ENCODE measurements around the gene TFPT.

Gene TFPT

GRCh38 chr19:54081032-54081431, 34.4 kb downstream of the TFPT start, which contains the start of gene TARM1:
Gene TARM1, minus strand, starts transcription at chr19:54081365. Its CDS starts 25 bp downstream, at chr19:54081340.
- DNase-seq (ENCODE audit: low read depth in 2 of 2), result no peak

GRCh38 chr19:54077334-54077733, 38.1 kb downstream of the TFPT start:
- no peak for DNase-seq (ENCODE audit: low read depth in 2 of 2)

- no peak for DNase-seq (ENCODE audit: low read depth in 2 of 2)
Measured at GRCh38 chr19:54074851-54075250, 40.6 kb downstream of the TFPT start.

DNA sequence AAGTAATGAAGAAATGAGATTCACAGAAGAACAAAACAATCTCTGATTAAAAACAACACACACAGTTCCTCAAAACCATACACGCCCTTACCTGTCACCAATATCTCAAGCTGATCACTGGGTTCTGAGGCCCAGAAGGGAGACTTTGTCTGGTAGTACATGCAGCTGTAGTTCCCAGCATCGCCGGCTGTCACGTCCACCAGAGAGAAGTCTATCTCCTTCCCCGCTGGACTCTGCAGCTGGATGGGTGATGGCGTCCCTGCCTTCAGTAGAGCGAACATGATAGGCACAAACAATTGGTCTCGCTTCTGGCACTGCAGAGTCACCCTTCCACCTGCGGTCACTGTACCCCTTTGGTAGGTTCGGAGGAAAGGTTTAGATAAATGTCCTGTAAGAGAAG, 41.6 kb downstream of the TFPT start:
- DNase-seq (ENCODE audit: low read depth in 2 of 2), result no peak

DNA sequence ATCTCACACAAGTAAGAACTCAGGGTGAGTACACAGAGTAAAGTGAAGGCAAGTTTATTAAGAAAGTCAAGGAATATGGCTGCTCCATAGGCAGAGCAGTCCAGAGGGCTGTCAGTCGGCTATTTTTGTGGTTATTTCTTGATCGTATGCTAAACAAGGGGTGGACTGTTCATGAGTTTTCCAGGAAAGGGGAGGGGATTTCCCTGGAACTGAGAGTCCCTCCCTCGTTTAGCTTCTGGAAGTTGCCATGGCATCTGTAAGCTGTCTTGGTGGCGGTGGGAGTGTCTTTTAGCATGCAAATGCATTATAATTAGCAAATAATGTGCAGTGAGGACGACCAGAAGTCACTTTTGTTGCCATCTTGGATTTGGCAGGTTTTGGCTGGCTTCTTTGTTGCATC, 46.0 kb downstream of the TFPT start:
- DNase-seq (ENCODE audit: low read depth in 2 of 2), result no peak

DNA sequence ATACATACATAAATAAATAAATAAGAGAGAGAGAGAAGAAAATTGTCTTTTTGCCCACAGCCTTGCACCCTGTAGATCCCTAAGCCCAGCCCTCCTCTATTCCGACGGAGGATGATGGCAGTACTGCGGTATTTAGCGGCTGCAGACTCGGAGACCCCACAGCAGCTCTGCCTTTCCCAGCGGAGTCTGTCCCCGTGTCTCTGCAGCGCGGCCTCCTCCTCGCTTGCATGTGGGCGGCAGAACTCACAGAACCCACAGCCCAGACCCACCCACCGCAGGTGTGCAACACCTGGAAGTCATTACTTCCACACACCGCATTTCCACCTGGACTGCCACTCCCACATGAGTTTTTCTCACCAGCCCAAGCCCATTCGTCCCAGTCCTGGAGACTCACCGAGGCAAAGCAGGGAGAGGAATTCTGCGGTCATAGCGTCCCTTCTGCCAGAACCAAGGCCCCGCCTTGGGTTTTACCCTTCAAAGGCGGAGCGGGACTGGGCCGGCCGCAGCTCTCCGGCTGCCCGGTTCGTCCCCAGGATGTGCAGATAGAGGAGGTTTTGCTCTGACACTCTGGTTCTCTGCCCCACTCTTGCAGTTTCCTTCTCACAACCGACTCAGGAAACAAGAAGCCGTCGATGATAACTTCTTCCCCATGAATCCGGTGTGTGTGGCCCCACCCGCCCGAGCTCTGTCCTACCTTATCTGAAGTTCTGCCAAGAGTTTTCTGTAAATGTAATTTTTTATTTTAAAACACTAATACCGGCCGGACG, 51.9 kb downstream of the TFPT start, which contains the start of gene VSTM1:
Gene VSTM1 (minus strand): TSS at position 548 of the 767 bp plus-strand sequence. CDS start 120 bp downstream, at position 428.
- no peak for DNase-seq (ENCODE audit: low read depth in 2 of 2)

DNA sequence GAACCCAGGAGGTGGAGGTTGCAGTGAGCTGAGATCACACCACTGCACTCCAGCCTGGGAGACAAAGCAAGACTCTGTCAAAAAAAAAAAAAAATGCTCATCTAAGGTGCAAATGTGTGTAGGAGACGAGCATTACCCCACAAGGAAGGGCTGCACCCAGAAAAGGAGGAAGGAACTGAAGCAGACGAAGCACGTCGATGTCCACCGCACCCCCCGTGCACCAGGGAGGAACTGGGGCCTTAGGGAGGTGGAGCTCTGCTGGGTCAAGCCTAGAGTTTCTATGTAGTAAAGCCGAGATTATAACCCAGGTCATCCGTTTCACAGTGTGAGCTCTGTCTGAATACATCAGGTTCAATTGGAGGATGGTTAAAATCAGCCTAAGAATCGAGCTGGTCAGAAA, 52.8 kb downstream of the TFPT start:
- no peak for DNase-seq (ENCODE audit: low read depth in 2 of 2)

Measured in fibroblast of skin of left biceps (primary cell).